SK-N-SH (cell line): Measurements from ENCODE around the gene PER1. TPM values are rescaled to one million over a fixed set of nuclear protein-coding genes. Genes with fewer than 3 reads are reported as not detected.

Experiments used
- CTCF ChIA-PET: fragments of 300-600, 350-600 bp; formaldehyde crosslinking; extraction: SDS; loops from one replicate; lab custom pipeline; 2021; lab: Yijun Ruan, JAX
- POLR2A ChIA-PET: fragments of 350-600 bp; sonication (Branson Sonifier 250); formaldehyde crosslinking; extraction: SDS; loops from one replicate; lab custom pipeline; 2020; ENCODE audit warnings: antibody characterized with exemption, inconsistent platforms; lab: Yijun Ruan, JAX
- DNase-seq: peaks from one replicate; pipeline ENCODE4 v3.0.0; 2012
- H2AFZ ChIP-seq: fragments of 200-600 bp; sonication (generic); 2 replicates; pipeline ENCODE4 v1.8.1; 2016; ENCODE audit warnings: antibody characterized with exemption, mild to moderate bottlenecking, low read depth
- H3F3A ChIP-seq: fragments of 200-600 bp; sonication (generic); replicated peaks from 2 replicates; pipeline ENCODE3; 2016; ENCODE audit warnings: antibody characterized with exemption, mild to moderate bottlenecking; ENCODE audit not compliant: insufficient read depth
- H3K27ac ChIP-seq, 2 experiments: fragments of 200-500 bp in 1 of 2; fragments of 200-600 bp in 1 of 2; sonication (Bioruptor generic) in 1 of 2; sonication (generic), shearing (Covaris generic) in 1 of 2; 2 replicates each; pipeline versions ENCODE4 v1.5.1 to v1.6.1; 2014 to 2016; ENCODE audit warnings: low read depth in 2 of 2, inconsistent platforms in 1 of 2, low read length in 1 of 2, mild to moderate bottlenecking in 1 of 2, mixed read lengths in 1 of 2
- H3K27me3 ChIP-seq: fragments of 200-600 bp; sonication (generic), shearing (Covaris generic); 2 replicates; pipeline ENCODE4 v1.6.1; 2016; ENCODE audit warnings: mixed run types; ENCODE audit not compliant: insufficient read depth
- H3K36me3 ChIP-seq, 2 experiments: fragments of 200-500 bp in 1 of 2; fragments of 200-600 bp in 1 of 2; sonication (Bioruptor generic) in 1 of 2; sonication (generic) in 1 of 2; replicated peaks in 1 of 2; 2 replicates each; pipeline versions ENCODE3 to v1.5.1; 2014 to 2016; ENCODE audit warnings: low read length in 1 of 2, mild to moderate bottlenecking in 1 of 2; ENCODE audit not compliant: insufficient read depth in 2 of 2, control insufficient read depth in 1 of 2
- H3K4me1 ChIP-seq, 2 experiments: fragments of 200-500 bp in 1 of 2; fragments of 200-600 bp in 1 of 2; sonication (Bioruptor generic) in 1 of 2; sonication (generic), shearing (Covaris generic) in 1 of 2; 2 replicates each; pipeline versions ENCODE4 v1.5.1 to v1.6.1; 2014 to 2016; ENCODE audit warnings: low read depth in 1 of 2, low read length in 1 of 2, mixed run types in 1 of 2; ENCODE audit not compliant: insufficient read depth in 2 of 2, control insufficient read depth in 1 of 2
- H3K4me2 ChIP-seq: fragments of 200-600 bp; sonication (generic), shearing (Covaris generic); 2 replicates; pipeline ENCODE4 v1.6.1; 2017; ENCODE audit warnings: mixed run types
- H3K4me3 ChIP-seq, 2 experiments: fragments of 200-500 bp in 1 of 2; fragments of 200-600 bp in 1 of 2; sonication (Bioruptor generic) in 1 of 2; sonication (generic), shearing (Covaris generic) in 1 of 2; 2 replicates each; pipeline versions ENCODE4 v1.5.1 to v1.8.1; 2014 to 2016; ENCODE audit warnings: low read depth in 2 of 2, inconsistent platforms in 1 of 2, low read length in 1 of 2, mild to moderate bottlenecking in 1 of 2, mixed read lengths in 1 of 2, moderate library complexity in 1 of 2
- H3K79me2 ChIP-seq: fragments of 200-600 bp; sonication (generic); 2 replicates; pipeline ENCODE4 v1.8.1; 2017; ENCODE audit warnings: mild to moderate bottlenecking; ENCODE audit not compliant: insufficient read depth
- H3K9ac ChIP-seq: fragments of 200-600 bp; sonication (generic); 2 replicates; pipeline ENCODE4 v1.6.1; 2017; ENCODE audit warnings: mixed run types
- H3K9me2 ChIP-seq: fragments of 200-600 bp; sonication (generic); 2 replicates; pipeline ENCODE4 v1.6.1; 2017; ENCODE audit warnings: mixed run types
- H3K9me3 ChIP-seq: fragments of 200-600 bp; sonication (generic); 2 replicates; pipeline ENCODE4 v1.6.1; 2017; ENCODE audit warnings: mixed run types, mild to moderate bottlenecking, moderate library complexity
- H4K20me1 ChIP-seq: fragments of 200-600 bp; sonication (generic); 2 replicates; pipeline ENCODE4 v1.6.1; 2017; ENCODE audit warnings: mild to moderate bottlenecking, mixed run types; ENCODE audit not compliant: insufficient read depth
- FOSL2 ChIP-seq: IDR thresholded peaks from 2 replicates; pipeline ENCODE4 v1.4.0; 2012; ENCODE audit warnings: low read depth, mild to moderate bottlenecking, moderate library complexity, borderline replicate concordance
- FOXM1 ChIP-seq: IDR thresholded peaks from 2 replicates; pipeline ENCODE4 v1.4.0; 2012; ENCODE audit warnings: low read depth, mild to moderate bottlenecking
- GABPA ChIP-seq: IDR thresholded peaks from 2 replicates; pipeline ENCODE4 v1.4.0; 2012; ENCODE audit warnings: low read depth, mild to moderate bottlenecking
- IRF3 ChIP-seq: fragments of 150-350 bp; IDR thresholded peaks from 2 replicates; pipeline ENCODE4 v1.6.1; 2016; ENCODE audit warnings: mild to moderate bottlenecking, low read depth, low read length
- JUND ChIP-seq: IDR thresholded peaks from 2 replicates; pipeline ENCODE4 v1.4.0; 2012
- MAX ChIP-seq: IDR thresholded peaks from 2 replicates; pipeline ENCODE4 v1.4.0; 2012; ENCODE audit warnings: low read depth
- NFIC ChIP-seq: IDR thresholded peaks from 2 replicates; pipeline ENCODE4 v1.4.0; 2012; ENCODE audit warnings: borderline replicate concordance
- NRF1 ChIP-seq: IDR thresholded peaks from 2 replicates; pipeline ENCODE4 v1.6.1; 2012; ENCODE audit warnings: low read depth, mild to moderate bottlenecking, low read length
- PBX3 ChIP-seq: IDR thresholded peaks from 2 replicates; pipeline ENCODE4; 2012
- RAD21 ChIP-seq: IDR thresholded peaks from 2 replicates; pipeline ENCODE4 v1.6.1; 2012; ENCODE audit warnings: mild to moderate bottlenecking, low read length
- RCOR1 ChIP-seq: fragments of 150-350 bp; IDR thresholded peaks from 2 replicates; pipeline ENCODE4 v1.6.1; 2017; ENCODE audit warnings: antibody characterized with exemption, low read length
- REST ChIP-seq: IDR thresholded peaks from 2 replicates; pipeline ENCODE4 v1.6.1; 2012; ENCODE audit warnings: mild to moderate bottlenecking, low read depth, low read length, moderate library complexity
- RFX5 ChIP-seq: IDR thresholded peaks from 2 replicates; pipeline ENCODE4 v1.6.1; 2012; ENCODE audit warnings: mild to moderate bottlenecking, improper control_type of control experiment, low read length
- RXRA ChIP-seq: IDR thresholded peaks from 2 replicates; pipeline ENCODE4 v1.4.0; 2012; ENCODE audit warnings: low read depth, mild to moderate bottlenecking, borderline replicate concordance
- SIN3A ChIP-seq: IDR thresholded peaks from 2 replicates; pipeline ENCODE4 v1.6.1; 2012; ENCODE audit warnings: low read depth, mild to moderate bottlenecking, low read length, moderate library complexity, borderline replicate concordance
- SMC3 ChIP-seq: IDR thresholded peaks from 2 replicates; pipeline ENCODE4 v1.6.1; 2012; ENCODE audit warnings: low read depth, low read length, improper control_type of control experiment
- TAF1 ChIP-seq: IDR thresholded peaks from 2 replicates; pipeline ENCODE4 v1.6.1; 2012; ENCODE audit warnings: low read depth, mild to moderate bottlenecking, low read length, moderate library complexity, borderline replicate concordance
- USF1 ChIP-seq: IDR thresholded peaks from 2 replicates; pipeline ENCODE4 v1.4.0; 2012; ENCODE audit warnings: low read depth, borderline replicate concordance
- YY1 ChIP-seq: IDR thresholded peaks from 2 replicates; pipeline ENCODE4 v1.4.0; 2012; ENCODE audit warnings: low read depth, mild to moderate bottlenecking
- ZBTB33 ChIP-seq: IDR thresholded peaks from 2 replicates; pipeline ENCODE4 v1.4.0; 2012; ENCODE audit warnings: low read depth, borderline replicate concordance
- WGBS: methylation state at CpG from one replicate; pipeline ENCODE4 v1.1.6; 2017; ENCODE audit warnings: low lambda C conversion rate; 5-methylcytosine and 5-hydroxymethylcytosine counted together
- polyA plus RNA-seq, 3 experiments: library from polyadenylated mRNA; depleted of rRNA; stranded (reverse); fragments of >200 nt; gene quantifications; 2 replicates each; pipeline ENCODE4 v1.2.3, GENCODE V29; 2012

Gene PER1
- polyA plus RNA-seq, 1 of the 3 experiments (the other 2 are of a cell fraction): 56.8 TPM

GRCh38 chr17:8118769-8119580, 33.2 kb downstream of the PER1 start:
- H3K27me3 ChIP-seq: peaks cover 23% of the 10 kb centered on the region; the same call in 1 of the 2 replicates
- H3K4me3 ChIP-seq: peak overlapping the region; percentile 53 to 79
- H3F3A ChIP-seq: peaks cover 23% of the 10 kb centered on the region
- peak overlapping the region; percentile 62 to 63 for H3K27ac ChIP-seq
- peak; percentile 87 for DNase-seq
- H3K9ac ChIP-seq: peak overlapping the region; percentile 52
- peak overlapping the region; percentile 97 for H3K4me2 ChIP-seq
- no peaks in the 10 kb centered on the region for H3K9me2 ChIP-seq
- peaks cover 15% of the 10 kb centered on the region for H4K20me1 ChIP-seq
- no peaks in the 10 kb centered on the region for H3K9me3 ChIP-seq
- H2AFZ ChIP-seq: peak overlapping the region; percentile 77; the same call in 1 of the 2 replicates
- WGBS: 2% methylated on average over 29 of the region's 38 CpGs
- ChIA-PET POLR2A (interaction anchor here (0.6 to 1.4 kb wide), 4 partner anchors 54 to 433 kb away, joined by 3 to 6 read pairs (median 4); no protein-coding TSS in a partner anchor), CTCF (interaction anchor here (0.7 to 15.2 kb wide), 38 partner anchors 9 to 185 kb away, joined by 3 to 298 read pairs (median 8); partner anchors contain the start of genes ALOX12B, PER1, SLC25A35 and VAMP2)
- no peaks in the 10 kb centered on the region for H3K79me2 ChIP-seq
- no peaks in the 10 kb centered on the region for H3K36me3 ChIP-seq
- H3K4me1 ChIP-seq: peaks cover 0 to 28% of the 10 kb centered on the region in 2 experiments; a peak in 2 of 4 replicates
- TF ChIP-seq SIN3A (no peak), ZBTB33 (no peak), RXRA (no peak; the same call in 1 of the 2 replicates), GABPA (peak; percentile 29; the same call in 1 of the 2 replicates), JUND (0 out of 2 replicates have a peak, but pooled peaks have one; percentile 3), USF1 (no peak), NRF1 (no peak), SMC3 (peak; percentile 44), FOSL2 (peak; percentile 67; the same call in 1 of the 2 replicates), PBX3 (no peak), TAF1 (0 out of 2 replicates have a peak, but pooled peaks have one; percentile 19), FOXM1 (no peak), RAD21 (peak; percentile 57), MAX (no peak), RCOR1 (no peak), RFX5 (no peak), YY1 (no peak; the same call in 1 of the 2 replicates), NFIC (0 out of 2 replicates have a peak, but pooled peaks have one; percentile 6), REST (peak; percentile 27; the same call in 1 of the 2 replicates), IRF3 (no peak; the same call in 1 of the 2 replicates)
